ENCODE measurements around the gene OSBPL1A.

The OSBPL1A gene

DNA sequence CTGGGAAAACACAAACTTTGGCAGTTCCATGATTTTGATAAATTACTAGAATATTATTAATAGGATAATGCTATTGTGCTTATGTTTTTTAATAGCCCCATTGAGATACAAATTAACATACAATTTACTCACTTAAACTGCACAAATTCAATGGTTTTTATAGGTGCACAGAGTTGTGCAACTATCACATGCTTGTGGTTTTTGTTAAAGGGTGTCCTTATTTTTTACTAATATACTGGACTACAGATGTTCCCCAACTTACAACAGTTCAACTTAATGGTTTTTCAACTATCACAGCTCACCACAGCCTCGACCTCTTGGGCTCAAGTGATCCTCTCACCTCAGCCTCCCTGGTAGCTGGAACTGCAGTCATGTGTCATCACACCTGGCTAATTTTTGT lies 76.6 kb downstream of the OSBPL1A start:
- ChIA-PET POLR2A (no interaction called here), CTCF (no interaction called here)
- DNase-seq (ENCODE audit: low read depth, low spot score) = no peak
- TF ChIP-seq, protein P1, sequence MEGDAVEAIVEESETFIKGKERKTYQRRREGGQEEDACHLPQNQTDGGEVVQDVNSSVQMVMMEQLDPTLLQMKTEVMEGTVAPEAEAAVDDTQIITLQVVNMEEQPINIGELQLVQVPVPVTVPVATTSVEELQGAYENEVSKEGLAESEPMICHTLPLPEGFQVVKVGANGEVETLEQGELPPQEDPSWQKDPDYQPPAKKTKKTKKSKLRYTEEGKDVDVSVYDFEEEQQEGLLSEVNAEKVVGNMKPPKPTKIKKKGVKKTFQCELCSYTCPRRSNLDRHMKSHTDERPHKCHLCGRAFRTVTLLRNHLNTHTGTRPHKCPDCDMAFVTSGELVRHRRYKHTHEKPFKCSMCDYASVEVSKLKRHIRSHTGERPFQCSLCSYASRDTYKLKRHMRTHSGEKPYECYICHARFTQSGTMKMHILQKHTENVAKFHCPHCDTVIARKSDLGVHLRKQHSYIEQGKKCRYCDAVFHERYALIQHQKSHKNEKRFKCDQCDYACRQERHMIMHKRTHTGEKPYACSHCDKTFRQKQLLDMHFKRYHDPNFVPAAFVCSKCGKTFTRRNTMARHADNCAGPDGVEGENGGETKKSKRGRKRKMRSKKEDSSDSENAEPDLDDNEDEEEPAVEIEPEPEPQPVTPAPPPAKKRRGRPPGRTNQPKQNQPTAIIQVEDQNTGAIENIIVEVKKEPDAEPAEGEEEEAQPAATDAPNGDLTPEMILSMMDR (IDR thresholded peaks at IDR 0.05; ENCODE audit: insufficient read depth, low read length, missing control alignments) = no peak
- no peak overlapping the region for H3K4me3 ChIP-seq (ENCODE audit: low read depth, low read length)

DNA sequence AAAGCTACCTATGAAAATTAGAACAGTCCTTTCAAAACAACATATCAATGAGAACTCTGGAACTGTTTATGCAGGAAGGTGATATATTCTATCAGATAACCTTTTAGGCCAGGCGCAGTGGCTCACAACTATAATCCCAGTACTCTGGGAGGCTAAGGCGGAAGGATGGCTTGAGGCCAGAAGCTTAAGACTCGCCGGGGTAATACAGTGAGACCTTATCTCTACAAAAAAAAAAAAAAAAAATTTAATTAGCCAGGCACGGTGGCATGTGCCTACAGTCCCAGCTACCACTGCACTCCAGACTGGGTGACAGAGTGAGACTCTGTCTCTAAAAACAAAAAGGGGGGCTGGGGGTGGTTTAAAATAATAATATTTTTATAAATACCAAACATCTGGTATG lies 77.9 kb downstream of the OSBPL1A start:
- TF ChIP-seq, protein P1 (IDR thresholded peaks at IDR 0.05; ENCODE audit: insufficient read depth, low read length, missing control alignments) = no peak
- DNase-seq (ENCODE audit: low read depth, low spot score) = no peak
- CTCF ChIA-PET = interaction anchor here (0.7 kb wide), 1 partner anchor 12 kb away, joined by 3 read pairs; no protein-coding TSS in a partner anchor
- H3K4me3 ChIP-seq (ENCODE audit: low read depth, low read length) = no peak overlapping the region
- POLR2A ChIA-PET = no interaction called here

DNA sequence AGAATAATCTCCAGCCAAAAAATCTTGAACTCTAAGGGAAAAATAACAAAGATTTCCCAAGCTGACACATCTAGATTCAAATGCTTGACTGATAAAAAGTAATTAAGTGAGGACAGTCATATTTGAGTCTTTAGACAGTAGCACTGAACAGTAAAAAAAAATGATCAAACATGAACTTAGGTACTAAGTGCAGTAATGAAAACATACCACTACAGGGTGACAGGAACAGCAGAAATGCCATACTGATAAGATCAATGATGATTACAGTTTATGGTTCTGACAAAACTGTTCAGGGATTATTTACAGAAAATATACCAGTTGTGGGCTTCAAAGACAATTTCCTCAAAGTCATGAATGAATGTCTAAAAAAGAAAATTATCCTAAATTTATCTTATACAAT lies 80.3 kb downstream of the OSBPL1A start:
- DNase-seq (ENCODE audit: low read depth, low spot score) = no peak
- ChIA-PET POLR2A (no interaction called here), CTCF (no interaction called here)
- no peak overlapping the region for H3K4me3 ChIP-seq (ENCODE audit: low read depth, low read length)
- TF ChIP-seq, protein P1 (IDR thresholded peaks at IDR 0.05; ENCODE audit: insufficient read depth, low read length, missing control alignments) = no peak

DNA sequence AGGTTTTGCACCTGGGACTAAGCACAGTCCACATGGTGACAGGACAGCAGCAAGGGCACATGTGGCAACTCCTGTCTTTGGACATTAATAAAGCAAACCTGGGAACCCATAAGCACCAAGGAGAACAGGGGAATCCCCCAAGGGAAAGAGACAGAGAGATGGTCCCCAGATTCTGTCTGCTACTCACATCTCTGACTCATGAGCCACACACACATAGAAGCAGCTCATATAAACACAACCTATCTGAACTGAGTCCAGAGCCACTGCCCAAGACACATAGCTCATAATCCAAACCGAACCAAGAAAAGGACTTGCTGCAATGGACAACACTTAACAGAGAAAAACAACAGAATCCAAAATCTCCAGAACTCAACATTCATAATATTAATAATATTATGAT lies 82.5 kb downstream of the OSBPL1A start:
- POLR2A ChIA-PET = no interaction called here
- TF ChIP-seq, protein P1 (IDR thresholded peaks at IDR 0.05; ENCODE audit: insufficient read depth, low read length, missing control alignments) = no peak
- no peak for DNase-seq (ENCODE audit: low read depth, low spot score)
- H3K4me3 ChIP-seq (ENCODE audit: low read depth, low read length) = no peak overlapping the region
- CTCF ChIA-PET = interaction anchor here (1.1 kb wide), 1 partner anchor 18 kb away, joined by 3 read pairs; no protein-coding TSS in a partner anchor

DNA sequence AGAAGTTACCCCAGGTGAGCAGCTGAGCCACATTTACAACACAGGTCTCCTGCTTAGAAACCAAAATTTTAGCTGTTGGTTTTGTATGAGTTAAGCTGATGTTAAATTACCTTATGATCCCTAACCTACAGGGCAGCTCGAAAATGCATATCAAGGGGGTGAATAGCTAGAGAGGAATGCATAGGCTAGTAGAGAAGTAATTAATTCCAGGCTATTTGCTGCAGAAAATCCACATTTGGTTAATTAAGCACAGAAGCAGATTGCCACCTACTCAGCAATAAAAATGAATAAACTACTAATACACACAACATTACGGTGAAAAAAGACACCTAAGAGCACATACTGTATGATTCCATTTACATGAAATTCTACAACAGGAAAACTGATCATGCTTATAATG lies 91.4 kb downstream of the OSBPL1A start:
- no peak overlapping the region for H3K4me3 ChIP-seq (ENCODE audit: low read depth, low read length)
- ChIA-PET CTCF (interaction anchor here (1.5 kb wide), 1 partner anchor 130 kb away, joined by 4 read pairs; no protein-coding TSS in a partner anchor), POLR2A (no interaction called here)
- TF ChIP-seq, protein P1 (IDR thresholded peaks at IDR 0.05; ENCODE audit: insufficient read depth, low read length, missing control alignments) = no peak
- no peak for DNase-seq (ENCODE audit: low read depth, low spot score)

DNA sequence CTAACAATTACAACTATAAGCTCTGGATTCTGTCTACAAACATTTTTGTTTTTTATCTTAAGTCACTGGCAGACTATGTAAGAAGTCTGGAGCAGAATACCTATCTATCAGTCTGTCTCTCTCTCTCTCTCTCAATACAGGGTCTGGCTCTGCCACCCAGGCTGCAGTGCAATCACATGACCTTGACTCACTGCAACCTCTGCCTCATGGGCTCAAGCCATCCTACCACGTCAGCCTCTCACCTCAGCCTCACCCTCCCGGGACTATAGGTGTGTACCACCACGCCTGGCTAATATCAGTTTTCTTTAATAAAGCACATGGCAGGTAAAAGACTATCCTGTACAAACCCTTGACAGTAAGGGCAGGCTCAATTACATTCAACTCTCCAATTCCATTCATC lies 96.9 kb downstream of the OSBPL1A start:
- CTCF ChIA-PET = interaction anchor here (1.5 kb wide), 1 partner anchor 11 kb away, joined by 3 read pairs; no protein-coding TSS in a partner anchor
- POLR2A ChIA-PET = no interaction called here
- TF ChIP-seq, protein P1 (IDR thresholded peaks at IDR 0.05; ENCODE audit: insufficient read depth, low read length, missing control alignments) = no peak
- DNase-seq (ENCODE audit: low read depth, low spot score) = no peak
- no peak overlapping the region for H3K4me3 ChIP-seq (ENCODE audit: low read depth, low read length)
